Head of caudate nucleus (tissue), 42 donors: ENCODE data around the gene CD74.
"Not testable (repeated sequence)": the region's sequence is repeated elsewhere in the genome, so short reads cannot be mapped to it uniquely, and the experiment has no call there.

ENCODE experiments used
- DNase-seq, 42 donors: peaks; one replicate each; pipeline versions ENCODE4 v3.0.0 to v3.0.0-alpha.2; 2020 to 2021; ENCODE audit warnings: mixed read lengths in 7 of 42
- intact Hi-C: fragments of 100-400 bp; cut with DNase I; formaldehyde crosslinking; loops from one replicate; pipeline ENCODE4 v1.15.0; 2022

Gene CD74

GRCh38 chr5:150444770-150445169 is 32.1 kb upstream of the CD74 start:
- DNase-seq = no peak
- intact Hi-C loops = loop anchor here (10.0 kb wide), 1 partner anchor 90 kb away; the partner anchor contains the start of gene TCOF1

DNA sequence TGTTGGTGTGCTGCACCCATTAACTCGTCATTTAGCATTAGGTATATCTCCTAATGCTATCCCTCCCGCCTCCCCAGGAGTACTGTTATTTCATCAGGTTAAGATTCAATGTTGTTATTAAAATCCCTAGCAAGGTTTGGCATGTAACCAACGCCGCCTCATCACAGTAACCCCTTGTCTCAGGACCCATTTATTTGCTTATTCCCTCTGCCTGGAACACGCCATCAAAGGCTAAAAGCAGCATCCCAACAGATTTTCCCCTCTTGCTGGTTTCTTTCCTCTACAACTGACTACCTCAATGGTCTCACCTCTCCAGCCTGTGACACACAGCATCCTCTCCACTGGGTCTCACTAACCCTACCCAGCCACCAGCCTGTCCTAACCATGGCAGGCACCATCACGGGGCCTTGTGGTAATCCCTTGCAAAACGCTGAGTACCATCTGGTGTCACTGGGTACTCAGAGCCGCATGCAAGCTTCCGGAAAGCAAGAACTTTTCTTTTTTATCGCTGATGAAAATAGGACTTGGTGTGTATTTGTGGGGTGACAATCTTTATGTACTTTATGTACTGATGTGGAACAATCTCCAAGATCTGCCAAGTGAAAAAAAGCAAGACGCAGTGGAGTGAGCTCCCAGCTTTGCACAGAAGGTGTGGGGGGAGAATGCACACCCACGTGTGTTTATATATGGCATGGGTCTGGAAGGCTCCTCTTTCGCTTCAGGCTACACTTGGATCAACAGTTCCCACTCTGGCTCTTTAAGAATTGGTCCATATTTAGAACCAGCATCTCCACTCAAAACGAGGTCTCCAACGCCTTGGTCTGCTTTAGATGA is 30.7 kb upstream of the CD74 start:
- intact Hi-C loops = loop anchor here (10.0 kb wide), 1 partner anchor 89 kb away; the partner anchor contains the start of gene TCOF1
- DNase-seq = peak in 1 of 42 donors; percentile 18

GRCh38 chr5:150442699-150443080 is 30.0 kb upstream of the CD74 start:
- DNase-seq = no peak
- intact Hi-C loops = loop anchor here (10.0 kb wide), 1 partner anchor 88 kb away; the partner anchor contains the start of gene TCOF1

- intact Hi-C loops = loop anchor here (10.0 kb wide), 1 partner anchor 87 kb away; the partner anchor contains the start of gene TCOF1
- no peak for DNase-seq
These were observed 29.3 kb upstream of the CD74 start for GRCh38 chr5:150441813-150442698.

- intact Hi-C loops = loop anchor here (10.0 kb wide), 1 partner anchor 86 kb away; the partner anchor contains the start of gene TCOF1
- no peak for DNase-seq
These were observed 28.5 kb upstream of the CD74 start for GRCh38 chr5:150440948-150441812.

DNA sequence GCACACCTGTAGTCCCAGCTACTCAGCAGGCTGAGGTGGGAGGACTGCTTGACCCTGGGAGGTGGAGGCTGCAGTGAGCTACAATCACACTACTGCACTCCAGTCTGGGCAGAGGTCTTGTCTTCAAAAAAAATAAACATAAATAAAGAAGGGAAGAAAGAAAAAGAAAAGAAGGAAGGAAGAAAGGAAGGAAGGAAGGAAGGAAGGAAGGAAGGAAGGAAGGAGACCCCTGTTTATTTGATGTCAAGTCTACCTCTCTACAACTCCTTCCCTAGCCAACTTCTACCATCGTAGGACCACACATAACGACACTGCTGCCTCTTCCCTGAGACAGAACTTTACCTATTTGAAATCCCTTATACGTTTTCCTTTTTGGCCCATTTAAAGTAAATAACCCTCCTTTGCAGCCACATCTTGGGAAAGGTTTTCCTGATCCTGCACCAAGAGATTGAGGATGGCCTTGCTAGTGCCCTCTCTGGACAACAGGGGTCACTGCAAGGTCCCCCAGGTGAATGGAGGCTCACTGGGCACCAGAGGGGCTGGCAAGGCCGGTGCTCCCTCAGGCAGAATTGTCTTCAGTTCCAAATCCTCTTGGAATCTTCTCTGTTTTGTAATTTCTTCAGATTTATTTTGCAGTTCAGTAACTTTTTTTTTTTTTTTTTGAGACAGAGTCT is 26.3 kb upstream of the CD74 start:
- peak in 3 of 42 donors; percentile 21 to 62 (median 35) for DNase-seq
- intact Hi-C loops = no loop called here

DNA sequence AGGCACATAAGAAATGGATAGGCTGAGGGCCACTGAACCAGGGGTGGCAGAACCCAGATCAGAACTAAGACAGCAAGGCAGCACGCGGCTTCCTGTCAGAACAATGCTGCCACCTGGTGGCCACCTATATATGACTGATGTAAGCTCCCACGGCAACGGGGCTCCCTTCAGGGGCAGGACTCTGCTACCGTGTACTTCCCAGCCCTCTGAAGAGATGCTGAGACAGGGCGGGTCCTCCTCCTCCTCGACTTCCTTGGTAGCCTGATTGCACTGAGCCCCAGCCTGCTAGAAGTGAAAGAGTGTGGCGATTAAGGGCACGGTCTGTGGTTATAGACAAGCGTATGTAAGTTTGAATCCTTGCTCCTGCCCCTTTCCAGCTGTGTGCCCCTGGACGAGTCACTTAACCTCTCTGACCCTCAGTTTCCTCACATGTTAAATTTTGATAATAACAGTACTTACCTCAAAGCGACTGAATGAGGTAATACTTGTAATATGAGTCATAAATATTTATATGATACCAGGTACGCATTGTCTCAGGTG is 23.5 kb upstream of the CD74 start:
- peak; percentile 80 to 98 (median 94) for DNase-seq
- intact Hi-C loops = no loop called here

DNA sequence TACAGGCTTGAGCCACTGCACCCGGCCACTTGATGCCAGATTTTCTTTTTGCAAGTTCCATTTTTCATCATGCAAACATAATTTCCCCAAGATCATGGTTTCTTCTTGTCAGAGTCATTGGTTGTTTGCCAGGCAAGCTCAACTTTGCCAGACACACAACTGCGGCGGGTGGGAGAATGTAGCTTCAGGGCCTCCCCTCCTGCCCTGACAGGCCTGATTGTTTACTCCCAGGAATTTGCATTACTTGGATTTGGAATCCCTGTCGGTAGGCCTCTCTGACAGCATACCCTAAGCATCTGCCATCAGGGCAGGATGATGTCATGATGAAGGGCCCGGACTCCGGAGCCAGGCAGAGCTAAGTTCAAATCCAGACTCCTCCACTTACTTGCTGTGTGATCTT is 21.8 kb upstream of the CD74 start:
- intact Hi-C loops = no loop called here

GRCh38 chr5:150431574-150431973 is 18.9 kb upstream of the CD74 start:
- no peak for DNase-seq
- intact Hi-C loops = no loop called here

More for the DNA sequence above, 21.8 kb upstream of the CD74 start:
- DNase-seq = no peak

- intact Hi-C loops = no loop called here
- no peak for DNase-seq
These were observed 18.3 kb upstream of the CD74 start for GRCh38 chr5:150431048-150431447.

GRCh38 chr5:150429410-150429873 is 16.7 kb upstream of the CD74 start:
- intact Hi-C loops = no loop called here
- no peak for DNase-seq

DNA sequence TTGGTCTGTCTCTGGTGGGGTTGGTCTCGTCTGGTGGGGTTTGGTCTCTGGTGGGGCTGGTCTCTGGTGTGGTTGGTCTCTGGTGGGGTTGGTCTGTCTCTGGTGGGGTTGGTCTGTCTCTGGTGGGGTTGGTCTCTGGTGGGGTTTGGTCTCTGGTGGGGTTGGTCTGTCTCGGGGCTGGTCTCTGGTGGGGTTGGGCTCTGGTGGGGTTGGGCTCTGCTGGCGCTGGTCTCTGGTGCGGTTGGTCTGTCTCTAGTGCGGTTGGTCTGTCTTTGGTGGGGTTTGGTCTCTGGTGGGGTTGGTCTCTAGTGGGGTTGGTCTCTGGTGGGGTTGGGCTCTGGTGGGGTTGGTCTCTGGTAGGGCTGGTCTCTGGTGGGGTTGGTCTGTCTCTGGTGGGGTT is 16.3 kb upstream of the CD74 start:
- DNase-seq = no peak
- intact Hi-C loops = no loop called here

GRCh38 chr5:150428106-150428876 is 15.6 kb upstream of the CD74 start:
- intact Hi-C loops = no loop called here
- peak in 39 of 42 donors; percentile 18 to 88 (median 56) for DNase-seq

DNA sequence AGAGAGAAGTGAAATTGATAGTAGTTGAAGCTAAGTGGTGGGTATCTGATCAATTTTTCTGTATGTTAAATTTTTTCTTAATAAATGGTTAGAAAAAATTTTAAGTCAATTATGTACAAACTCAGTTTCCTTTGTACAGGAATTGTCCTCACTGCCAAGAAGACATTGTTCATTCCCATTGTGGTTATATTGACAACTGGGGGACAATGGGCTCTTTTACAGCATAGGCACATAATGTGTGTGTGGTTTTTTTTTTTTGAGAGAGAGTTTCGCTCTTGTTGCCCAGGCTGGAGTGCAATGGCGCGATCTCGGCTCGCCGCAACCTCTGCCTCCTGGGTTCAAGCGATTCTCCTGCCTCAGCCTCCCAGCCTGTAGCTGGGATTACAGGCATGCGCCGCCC is 13.5 kb upstream of the CD74 start:
- DNase-seq = peak in 8 of 42 donors; percentile 26 to 72 (median 54)
- intact Hi-C loops = not testable (repeated sequence)

- intact Hi-C loops = no loop called here
- DNase-seq = no peak
These were observed 10.0 kb upstream of the CD74 start for GRCh38 chr5:150422758-150423157.

GRCh38 chr5:150422075-150422474 is 9.4 kb upstream of the CD74 start:
- intact Hi-C loops = no loop called here
- DNase-seq = no peak

DNA sequence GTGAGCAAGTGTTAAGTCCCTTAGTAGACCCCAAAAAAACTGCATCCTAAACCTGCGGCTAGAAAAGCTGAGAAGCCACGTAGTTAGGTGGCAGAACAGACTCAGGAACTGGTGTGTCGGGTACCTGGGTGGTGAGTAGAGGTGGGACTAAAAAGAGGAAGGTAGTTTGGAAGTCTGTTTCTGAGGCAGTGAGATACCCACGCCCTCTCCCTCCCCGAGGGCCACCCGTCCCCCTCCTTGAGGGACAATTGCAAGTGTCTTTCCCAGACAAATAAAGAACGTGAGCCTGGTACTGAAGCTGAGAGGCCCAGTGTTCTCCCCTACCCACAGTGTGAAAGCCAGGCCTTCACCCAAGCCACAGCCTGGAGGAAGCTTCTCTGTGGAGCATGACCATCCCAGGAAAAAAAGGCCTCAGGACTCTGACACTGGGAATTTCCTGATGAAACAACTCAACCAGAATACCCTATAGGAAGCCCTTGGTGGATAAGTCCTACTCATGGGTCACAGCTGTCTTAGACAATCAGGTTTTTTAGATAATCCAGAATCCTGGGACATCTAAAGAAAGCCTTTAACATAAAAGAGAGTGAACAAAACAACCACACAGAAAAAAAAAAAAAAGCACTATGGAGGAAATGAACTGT is 7.0 kb upstream of the CD74 start:
- intact Hi-C loops = no loop called here
- DNase-seq = no peak
